ENCODE measurements around the gene RIOK1.

- TF ChIP-seq EZH2phosphoT487 (IDR thresholded peaks at IDR 0.05; ENCODE audit: low read depth, severe bottlenecking, unreplicated experiment) (no peak), CTCF (IDR thresholded peaks at IDR 0.05; ENCODE audit: poor library complexity) (no peak)
These were observed 744 bp downstream of the RIOK1 start for GRCh38 chr6:7390226-7390878.

Data from hepatocyte (in vitro differentiated cells).